PFSK-1 (cell line): ENCODE results near the gene TNRC6C.

ENCODE experiments used
- FOXP2 ChIP-seq: optimal IDR thresholded peaks from 2 replicates; pipeline ENCODE3; 2011; ENCODE audit warnings: borderline replicate concordance, control low read depth, inconsistent platforms; ENCODE audit not compliant: insufficient read depth; ENCODE audit errors: extremely low read length, extremely low read depth
- POLR2AphosphoS5 ChIP-seq: IDR thresholded peaks from 2 replicates; pipeline ENCODE4 v1.6.1; 2012; ENCODE audit warnings: low read depth, mild to moderate bottlenecking, control low read depth, low read length, moderate library complexity
- SIN3A ChIP-seq: IDR thresholded peaks from 2 replicates; pipeline ENCODE4 v1.6.1; 2012; ENCODE audit warnings: mild to moderate bottlenecking, low read length, moderate library complexity, borderline replicate concordance; ENCODE audit not compliant: insufficient read depth
- TAF1 ChIP-seq: IDR thresholded peaks from 2 replicates; pipeline ENCODE4 v1.6.1; 2012; ENCODE audit warnings: low read length, control low read depth, borderline replicate concordance; ENCODE audit not compliant: insufficient read depth
- TF ChIP-seq, protein P1 (sequence below), 2 experiments: IDR thresholded peaks; 2 replicates each; pipeline versions ENCODE4 v1.6.1 to v1.8.0; 2011 to 2012; ENCODE audit warnings: low read depth in 2 of 2, low read length in 2 of 2, control low read depth in 1 of 2, inconsistent platforms in 1 of 2, mild to moderate bottlenecking in 1 of 2, moderate library complexity in 1 of 2; ENCODE audit not compliant: insufficient read depth in 1 of 2

TNRC6C gene

DNA sequence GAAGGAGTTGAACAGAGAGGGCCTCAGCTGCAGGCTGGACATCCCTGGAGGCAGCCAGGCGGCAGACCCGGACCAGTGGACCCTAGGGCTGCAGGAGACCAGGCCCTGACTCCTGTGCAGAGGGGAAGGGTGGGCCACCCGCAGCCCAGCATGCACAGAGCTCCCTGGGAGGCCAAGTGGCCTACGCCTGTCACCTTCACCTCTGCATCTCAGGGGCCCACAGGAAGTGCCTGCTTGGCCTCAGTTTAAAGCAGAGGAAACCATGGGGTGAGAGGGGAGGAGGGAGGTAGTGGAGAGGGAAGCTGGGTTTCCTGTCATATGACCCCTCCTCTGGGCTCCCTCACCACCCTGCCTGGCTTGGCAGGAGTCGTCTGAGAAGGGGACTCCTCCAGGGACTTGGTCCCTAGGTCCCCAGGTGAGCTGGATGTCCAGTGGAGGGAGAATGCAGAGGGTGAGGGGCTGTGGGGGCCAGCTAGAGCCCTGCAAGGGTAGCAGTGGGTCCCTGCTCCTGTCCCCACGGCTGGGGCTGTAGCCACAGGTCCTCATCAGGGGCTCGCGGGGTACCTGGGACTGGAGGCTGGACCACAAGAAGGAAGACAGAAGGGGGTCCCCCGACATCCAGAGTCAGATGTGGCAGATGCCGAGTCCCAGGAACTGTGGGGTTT, 172.1 kb downstream of the TNRC6C start, which contains the start of gene TMC8:
TMC8 (plus strand) TSS at position 335 of the 665 bp plus-strand sequence. CDS start 818 bp downstream, outside the sequence.
- TF ChIP-seq FOXP2 (no peak), POLR2AphosphoS5 (no peak), SIN3A (no peak), TAF1 (no peak)
- TF ChIP-seq, protein P1, sequence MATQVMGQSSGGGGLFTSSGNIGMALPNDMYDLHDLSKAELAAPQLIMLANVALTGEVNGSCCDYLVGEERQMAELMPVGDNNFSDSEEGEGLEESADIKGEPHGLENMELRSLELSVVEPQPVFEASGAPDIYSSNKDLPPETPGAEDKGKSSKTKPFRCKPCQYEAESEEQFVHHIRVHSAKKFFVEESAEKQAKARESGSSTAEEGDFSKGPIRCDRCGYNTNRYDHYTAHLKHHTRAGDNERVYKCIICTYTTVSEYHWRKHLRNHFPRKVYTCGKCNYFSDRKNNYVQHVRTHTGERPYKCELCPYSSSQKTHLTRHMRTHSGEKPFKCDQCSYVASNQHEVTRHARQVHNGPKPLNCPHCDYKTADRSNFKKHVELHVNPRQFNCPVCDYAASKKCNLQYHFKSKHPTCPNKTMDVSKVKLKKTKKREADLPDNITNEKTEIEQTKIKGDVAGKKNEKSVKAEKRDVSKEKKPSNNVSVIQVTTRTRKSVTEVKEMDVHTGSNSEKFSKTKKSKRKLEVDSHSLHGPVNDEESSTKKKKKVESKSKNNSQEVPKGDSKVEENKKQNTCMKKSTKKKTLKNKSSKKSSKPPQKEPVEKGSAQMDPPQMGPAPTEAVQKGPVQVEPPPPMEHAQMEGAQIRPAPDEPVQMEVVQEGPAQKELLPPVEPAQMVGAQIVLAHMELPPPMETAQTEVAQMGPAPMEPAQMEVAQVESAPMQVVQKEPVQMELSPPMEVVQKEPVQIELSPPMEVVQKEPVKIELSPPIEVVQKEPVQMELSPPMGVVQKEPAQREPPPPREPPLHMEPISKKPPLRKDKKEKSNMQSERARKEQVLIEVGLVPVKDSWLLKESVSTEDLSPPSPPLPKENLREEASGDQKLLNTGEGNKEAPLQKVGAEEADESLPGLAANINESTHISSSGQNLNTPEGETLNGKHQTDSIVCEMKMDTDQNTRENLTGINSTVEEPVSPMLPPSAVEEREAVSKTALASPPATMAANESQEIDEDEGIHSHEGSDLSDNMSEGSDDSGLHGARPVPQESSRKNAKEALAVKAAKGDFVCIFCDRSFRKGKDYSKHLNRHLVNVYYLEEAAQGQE (IDR thresholded peaks at IDR 0.05; ENCODE audit: insufficient read depth in 1 of 2, low read depth in 2 of 2, low read length in 2 of 2), result no peak

DNA sequence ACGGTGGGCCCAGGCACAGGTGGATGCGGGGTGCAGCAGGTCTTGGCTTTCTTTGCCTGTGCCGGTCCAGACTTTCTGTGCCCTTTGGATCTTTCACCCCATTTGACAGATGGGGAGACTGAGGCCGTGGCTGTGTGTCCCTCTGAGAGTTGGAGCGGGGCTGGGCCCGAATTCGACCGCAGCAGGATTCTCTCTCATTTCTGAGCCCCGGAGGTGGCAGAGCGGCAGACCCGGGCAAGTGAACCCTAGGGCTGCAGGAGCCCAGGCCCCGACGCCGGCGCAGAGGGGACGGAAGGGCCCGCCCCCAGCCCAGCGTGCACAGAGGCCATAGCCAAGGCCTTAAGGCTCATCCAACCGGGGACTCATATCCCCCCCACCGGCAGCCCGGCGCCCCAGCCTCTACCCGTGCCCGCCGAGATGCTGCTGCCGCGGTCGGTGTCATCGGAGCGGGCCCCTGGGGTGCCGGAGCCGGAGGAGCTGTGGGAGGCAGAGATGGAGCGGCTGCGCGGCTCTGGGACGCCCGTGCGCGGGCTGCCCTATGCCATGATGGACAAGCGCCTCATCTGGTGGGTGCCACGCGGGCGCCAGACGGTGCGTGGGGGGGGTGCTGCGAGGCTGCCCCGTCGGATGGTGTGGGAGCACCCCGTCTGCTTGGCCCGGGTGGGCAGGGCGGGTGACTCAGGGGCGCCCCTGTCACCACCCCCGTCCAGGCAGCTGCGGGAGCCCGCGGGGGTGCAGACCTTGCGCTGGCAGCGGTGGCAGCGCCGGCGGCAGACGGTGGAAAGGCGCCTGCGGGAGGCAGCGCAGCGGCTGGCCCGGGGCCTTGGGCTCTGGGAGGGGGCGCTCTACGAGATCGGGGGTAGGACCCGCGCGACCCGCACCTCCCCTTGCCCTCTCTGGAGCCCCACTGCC, 172.9 kb downstream of the TNRC6C start:
- TF ChIP-seq FOXP2 (no peak), SIN3A (no peak)

DNA sequence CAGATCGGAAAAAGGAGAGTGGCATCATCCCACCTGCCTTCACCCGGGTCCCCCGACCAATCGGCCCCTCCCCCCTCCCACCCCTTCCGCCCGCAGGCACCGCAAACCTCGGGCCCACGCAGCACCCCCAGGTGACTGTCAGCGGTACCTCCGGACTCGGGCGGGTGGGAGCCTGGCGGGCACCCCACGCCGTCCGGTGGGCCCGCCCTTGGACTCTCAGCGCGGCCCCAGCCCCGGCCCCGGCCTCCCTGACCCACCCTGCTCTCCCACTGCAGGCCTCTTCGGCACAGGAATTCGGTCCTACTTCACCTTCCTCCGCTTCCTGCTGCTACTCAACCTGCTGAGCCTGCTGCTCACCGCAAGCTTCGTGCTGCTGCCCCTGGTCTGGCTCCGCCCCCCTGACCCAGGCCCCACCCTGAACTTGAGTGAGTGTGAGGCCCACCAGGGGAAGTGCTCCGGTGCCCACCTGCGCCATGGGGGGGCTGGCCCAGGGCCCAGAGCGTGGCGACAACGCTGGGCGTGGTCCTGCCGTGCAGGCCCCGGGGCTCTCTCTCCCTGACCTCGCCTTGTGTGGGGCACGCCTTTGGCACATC, 173.7 kb downstream of the TNRC6C start:
- TF ChIP-seq, protein P1 (IDR thresholded peaks at IDR 0.05; ENCODE audit: insufficient read depth in 1 of 2, low read depth in 2 of 2, low read length in 2 of 2), result no peak

DNA sequence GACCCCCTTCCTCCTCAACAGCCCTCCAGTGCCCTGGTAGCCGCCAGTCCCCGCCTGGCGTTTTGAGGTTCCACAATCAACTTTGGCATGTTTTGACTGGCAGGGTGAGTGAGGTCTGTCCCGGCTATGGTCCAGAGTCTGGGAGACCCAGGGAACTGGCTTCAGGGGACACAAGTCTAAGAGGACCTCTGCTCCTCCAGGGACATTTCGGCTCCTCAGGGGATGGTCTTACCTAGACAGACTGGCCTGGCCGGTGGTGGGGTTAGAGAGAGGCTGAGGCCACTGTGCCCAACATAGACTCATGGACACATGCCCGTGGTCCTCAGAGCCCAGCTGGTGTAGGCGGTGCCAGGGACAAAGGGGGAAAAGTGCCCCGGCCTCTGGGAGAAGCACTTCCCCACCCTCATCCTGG, 174.3 kb downstream of the TNRC6C start:
- no peak for TF ChIP-seq POLR2AphosphoS5
- no peak for TF ChIP-seq SIN3A
- TF ChIP-seq FOXP2, result no peak
- TF ChIP-seq TAF1, result no peak
- TF ChIP-seq, protein P1 (IDR thresholded peaks at IDR 0.05; ENCODE audit: insufficient read depth in 1 of 2, low read depth in 2 of 2, low read length in 2 of 2), result no peak

DNA sequence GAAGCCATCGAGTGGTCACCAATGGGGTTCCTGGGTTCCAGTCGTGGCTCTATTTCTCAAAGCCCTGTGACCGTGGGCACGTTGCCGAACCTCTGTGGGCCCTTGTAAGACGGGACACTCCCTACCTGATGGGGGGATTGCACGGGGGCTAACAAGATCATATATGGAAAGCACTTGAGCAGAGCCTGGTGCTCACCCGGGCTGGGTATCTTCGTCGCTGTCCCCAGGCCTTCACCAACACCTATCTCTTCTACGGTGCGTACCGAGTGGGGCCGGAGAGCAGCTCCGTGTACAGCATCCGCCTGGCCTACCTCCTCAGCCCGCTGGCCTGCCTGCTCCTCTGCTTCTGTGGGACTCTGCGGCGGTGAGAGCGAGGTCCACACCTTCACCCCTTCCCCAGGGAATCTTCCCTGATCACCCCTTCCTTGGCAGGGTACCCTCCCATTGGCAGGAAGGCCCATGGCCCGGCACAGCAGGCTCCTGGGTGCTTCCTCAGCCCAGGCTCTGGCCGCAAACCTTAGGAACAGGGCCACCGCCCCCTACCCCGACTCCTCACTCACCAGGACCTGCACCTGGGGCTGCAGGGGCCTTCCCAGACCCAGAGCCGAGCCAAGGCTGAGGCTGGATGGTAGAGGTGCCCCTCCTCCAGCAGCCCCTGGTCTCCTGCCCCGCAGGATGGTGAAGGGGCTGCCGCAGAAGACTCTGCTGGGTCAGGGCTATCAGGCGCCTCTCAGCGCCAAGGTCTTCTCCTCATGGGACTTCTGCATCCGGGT, 174.9 kb downstream of the TNRC6C start:
- TF ChIP-seq TAF1, result no peak
- no peak for TF ChIP-seq POLR2AphosphoS5
- no peak for TF ChIP-seq FOXP2
- TF ChIP-seq SIN3A, result no peak
- TF ChIP-seq, protein P1 (IDR thresholded peaks at IDR 0.05; ENCODE audit: insufficient read depth in 1 of 2, low read depth in 2 of 2, low read length in 2 of 2), result no peak
